Medulla oblongata (tissue), 1 donor: ENCODE results near the gene RYR1.
"Not testable (repeated sequence)": the region's sequence is repeated elsewhere in the genome, so short reads cannot be mapped to it uniquely, and the experiment has no call there.

Experiments used
- DNase-seq: peaks from one replicate; pipeline ENCODE4 v3.0.0-alpha.2; 2015; ENCODE audit errors: extremely low spot score

Gene RYR1

DNA sequence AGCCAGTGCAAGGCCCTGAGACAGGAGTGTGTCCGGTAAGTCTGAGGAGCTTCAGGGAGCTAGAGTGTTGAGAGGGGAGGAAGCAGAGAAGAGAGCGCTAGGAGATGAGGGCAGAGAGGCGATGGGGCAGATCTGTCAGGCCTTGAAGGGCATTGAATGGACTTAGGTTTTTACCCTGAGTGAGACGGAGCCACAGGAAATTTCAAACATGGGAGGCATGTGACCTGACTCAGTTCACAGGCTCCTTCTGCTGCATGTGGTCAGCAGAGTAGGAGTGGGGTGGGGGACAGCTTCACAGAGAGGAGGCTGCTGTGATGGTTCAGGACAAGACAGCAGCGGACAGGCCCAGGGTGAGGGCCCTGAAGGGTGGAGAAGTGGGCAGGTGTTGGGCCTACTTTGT is 33.1 kb upstream of the RYR1 start:
- DNase-seq, result no peak

DNA sequence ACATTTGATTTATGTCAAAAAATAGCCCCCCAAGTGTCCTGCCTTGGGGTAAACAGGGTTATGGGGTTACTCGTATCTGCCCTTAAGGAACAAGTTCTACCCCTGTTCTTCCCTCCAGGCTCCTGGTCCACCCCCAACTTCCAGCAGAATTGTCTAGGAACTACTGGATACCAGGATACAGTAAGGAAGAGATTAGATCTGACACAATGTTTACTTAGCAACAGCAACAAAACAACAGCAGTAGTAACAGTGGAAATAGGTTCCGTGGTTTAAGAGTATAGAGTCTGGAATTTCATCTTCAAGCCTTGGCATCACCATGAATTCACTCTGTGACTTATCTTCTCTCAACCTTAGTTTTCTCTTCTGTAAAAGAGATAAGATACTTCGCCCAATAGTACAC is 32.3 kb upstream of the RYR1 start:
- no peak for DNase-seq

DNA sequence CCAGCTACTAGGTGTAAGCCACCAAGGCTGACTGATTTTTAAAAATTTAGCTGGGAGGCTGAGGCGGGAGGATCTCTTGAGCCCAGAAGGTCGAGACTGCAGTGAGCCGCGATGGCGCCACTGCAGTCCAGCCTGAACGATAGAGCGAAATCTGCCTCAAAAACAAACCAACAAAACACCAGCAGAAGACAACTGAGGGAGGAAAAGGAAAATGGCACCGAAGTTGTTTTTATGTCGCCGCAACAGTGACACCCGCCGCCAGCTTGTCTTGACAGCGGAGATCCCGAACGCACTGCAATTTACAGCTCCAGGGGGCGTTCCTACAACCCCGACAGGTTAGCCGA is 30.9 kb upstream of the RYR1 start:
- no peak for DNase-seq

DNA sequence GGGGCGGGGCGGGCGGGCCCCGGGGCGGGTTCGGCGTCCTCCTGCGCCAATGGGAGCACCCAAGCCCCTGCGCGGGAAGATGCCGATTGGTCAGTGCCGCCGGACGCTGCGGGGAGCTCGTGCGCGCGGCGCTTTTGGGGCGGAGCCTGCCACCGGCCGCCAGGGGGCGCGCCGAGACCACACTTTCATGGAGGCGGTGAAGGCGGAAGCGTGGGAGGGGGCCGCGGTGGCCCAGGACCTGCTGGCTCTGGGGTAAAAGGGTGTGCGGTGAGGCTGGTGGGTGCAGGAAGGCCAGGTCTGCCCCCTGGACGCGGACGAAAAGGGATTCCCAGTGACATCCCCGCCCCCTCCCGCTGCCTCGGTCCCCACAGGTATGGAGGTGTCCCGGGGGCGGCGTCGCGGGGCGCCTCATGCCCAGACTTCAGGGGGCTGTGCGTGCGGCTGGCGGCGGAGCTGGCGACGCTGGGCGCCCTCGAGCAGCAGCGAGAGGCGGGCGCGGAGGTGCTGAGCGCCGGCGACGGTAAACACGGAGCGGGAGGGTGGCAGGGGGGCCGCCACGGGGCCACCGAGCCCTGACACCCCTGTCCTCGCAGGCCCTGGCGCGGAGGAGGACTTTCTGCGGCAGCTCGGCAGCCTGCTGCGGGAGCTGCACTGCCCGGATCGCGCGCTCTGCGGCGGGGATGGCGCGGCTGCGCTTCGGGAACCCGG is 30.4 kb upstream of the RYR1 start, which contains the start of gene FAM98C:
FAM98C (plus strand) TSS at position 127 of the 708 bp plus-strand sequence; CDS start at position 188, 61 bp downstream.
- peak; percentile 98 for DNase-seq

DNA sequence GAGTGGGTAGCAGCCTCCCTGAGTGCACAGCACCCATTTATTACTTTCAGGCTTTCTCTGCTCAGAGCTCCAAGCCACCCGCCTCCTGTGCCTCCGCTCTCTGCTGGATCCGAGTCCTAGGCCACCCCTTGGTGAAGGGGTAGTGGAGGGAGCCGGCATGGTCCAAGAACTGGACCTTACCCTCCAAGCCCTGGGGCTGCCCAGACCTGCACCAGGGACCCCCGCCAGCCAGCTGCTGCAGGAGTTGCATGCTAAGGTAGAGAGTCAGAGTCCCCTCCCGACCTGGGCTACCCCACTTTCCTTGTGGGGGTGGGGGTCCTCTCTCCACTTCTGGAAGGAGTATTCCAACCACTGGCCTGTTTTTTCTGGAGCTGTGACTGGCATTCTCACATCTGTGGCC is 28.6 kb upstream of the RYR1 start:
- DNase-seq, result no peak

DNA sequence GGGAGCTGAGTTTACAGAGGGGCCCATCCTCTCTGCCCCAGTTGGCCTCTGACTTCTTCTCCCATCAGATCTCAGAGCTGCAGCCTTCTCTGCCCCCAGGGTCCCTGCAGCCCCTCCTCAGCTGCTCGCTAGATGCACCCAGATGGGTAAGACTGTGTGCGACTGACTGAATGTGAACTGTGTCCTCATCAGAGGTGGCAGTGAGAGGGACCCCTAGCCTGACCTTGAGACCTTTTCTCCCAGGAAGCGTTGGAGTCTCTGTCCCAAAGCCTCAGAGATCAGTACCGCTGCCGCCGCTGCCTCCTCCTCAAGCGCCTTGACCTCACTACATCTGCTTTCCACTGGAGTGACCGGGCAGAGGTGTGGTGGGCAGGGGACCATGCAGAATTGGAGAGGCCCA is 28.2 kb upstream of the RYR1 start:
- DNase-seq, result no peak

DNA sequence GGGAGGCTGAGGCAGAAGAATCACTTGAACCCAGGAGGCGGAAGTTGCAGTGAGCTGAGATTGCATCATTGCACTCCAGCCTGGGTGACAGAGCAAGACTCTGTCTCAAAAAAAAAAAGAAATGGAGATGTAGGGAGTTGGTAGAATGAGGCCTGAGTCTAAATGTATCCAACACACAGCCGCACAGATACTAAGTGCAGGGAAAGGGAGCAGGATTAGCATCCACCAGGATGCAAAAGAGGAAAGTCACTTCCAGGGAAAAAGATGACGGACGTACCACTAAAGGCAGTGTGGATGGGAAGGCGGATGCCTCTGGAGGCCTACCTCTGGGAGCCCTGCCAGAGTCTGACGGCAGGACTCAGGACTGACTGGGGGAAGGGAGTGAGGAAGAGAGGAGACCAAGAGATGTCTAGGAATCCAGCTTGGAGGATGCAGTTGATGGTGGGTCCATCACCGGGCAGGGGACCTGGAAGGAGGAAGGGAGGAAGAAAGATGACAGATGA is 23.8 kb upstream of the RYR1 start:
- no peak for DNase-seq

DNA sequence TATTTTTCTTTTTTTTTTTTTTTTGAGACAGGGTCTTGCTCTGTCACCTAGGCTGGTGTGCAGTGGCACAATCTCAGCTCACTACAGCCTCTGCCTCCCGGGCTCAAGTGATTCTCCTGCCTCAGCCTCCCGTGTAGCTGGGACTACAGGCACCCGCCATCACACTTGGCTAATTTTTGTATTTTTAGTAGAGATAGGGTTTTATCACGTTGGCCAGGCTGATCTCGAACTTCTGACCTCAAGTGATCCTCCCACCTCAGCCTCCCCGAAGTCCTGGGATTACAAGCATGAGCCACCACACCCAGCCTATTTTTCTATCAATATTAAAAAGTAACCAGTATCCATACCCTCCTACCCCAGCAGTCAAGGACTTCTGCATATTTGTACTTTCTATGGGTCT is 23.1 kb upstream of the RYR1 start:
- not testable (repeated sequence) for DNase-seq

DNA sequence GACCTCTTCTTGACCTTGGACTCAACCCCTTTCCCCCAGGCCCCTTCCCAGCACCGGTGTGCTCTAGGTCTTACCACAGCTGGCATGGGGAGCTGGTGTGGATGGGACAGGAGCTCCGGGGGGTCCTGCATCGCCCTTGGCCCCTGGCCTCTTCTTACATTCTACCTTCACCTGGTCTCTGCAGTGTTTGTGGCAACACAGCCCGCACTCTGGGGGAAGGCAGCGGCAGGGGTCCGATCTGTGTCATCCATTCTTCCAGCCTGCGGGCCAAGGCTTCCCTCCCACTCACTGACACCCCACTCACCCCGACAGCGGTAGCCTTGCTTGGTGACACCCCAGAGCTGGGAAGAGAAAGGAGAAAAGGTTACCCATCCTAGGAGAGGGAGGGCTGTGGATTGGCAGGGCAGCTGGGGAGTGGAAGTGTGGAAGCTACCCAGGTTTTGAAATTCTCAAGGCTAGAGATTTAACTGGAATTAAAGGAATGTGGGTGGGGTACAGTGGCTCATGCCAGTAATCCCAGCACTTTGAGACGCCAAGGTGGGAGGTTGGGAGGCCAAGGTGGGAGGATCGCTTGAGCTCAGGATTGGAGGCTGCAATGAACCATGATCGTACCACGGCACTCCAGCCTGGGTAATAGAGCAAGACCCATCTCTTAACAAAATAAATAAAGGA is 22.3 kb upstream of the RYR1 start:
- DNase-seq, result no peak

DNA sequence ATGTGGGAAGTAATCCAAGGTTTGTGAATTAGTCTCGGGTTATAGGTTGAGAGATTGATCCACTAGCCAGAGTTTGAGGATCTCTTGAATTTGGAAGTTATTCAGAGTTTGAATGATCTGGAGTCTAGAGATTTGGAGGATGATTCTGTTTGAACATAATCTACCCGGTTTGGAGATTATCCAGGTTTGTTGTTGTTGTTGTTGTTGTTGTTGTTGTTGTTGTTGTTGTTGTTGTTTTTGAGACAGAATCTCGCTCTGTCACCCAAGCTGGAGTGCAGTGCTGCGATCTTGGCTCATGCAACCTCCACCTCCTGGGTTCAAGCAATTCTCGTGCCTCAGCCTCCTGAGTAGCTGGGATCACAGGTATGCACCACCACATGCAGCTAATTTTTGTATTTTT is 21.6 kb upstream of the RYR1 start:
- DNase-seq, result not testable (repeated sequence)

DNA sequence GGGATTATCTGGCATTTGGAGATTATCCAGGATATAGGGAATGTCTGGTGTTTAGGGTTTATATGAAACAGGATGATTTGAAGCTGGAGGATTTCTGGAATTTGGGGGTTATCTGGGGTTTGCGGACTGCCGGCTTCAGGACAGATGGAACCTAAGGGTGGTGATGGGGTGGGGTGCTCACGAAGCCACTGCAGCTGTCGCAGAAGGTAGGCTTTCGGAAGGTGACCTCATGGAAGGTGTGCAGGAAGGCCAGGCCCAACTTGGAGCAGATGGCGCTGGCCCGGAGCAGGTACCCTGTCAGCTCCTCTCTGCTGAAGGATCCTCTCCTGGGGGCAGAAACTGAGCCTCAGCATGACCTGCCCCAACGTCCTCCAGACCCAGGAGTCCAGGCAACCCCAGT is 21.0 kb upstream of the RYR1 start:
- DNase-seq, result no peak

DNA sequence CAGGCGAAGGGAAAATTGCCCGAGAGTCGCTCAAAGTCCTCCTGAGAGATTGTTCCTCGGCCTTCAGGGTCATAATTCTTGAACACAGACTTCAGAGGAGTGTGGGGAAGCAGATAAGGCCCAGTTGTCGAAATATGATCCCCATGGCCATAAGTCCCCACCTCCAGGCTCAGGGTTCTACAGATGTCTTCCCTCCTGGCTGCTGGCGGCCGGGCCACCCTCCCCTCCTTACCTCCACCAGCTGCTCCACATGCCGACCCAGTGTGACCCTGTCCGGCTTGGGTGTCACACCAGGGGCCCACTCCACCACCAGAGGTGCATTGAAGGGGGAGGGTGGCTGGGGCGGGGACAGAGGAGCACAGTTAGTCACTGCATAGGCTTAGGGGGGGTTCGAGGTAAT is 20.5 kb upstream of the RYR1 start:
- no peak for DNase-seq

DNA sequence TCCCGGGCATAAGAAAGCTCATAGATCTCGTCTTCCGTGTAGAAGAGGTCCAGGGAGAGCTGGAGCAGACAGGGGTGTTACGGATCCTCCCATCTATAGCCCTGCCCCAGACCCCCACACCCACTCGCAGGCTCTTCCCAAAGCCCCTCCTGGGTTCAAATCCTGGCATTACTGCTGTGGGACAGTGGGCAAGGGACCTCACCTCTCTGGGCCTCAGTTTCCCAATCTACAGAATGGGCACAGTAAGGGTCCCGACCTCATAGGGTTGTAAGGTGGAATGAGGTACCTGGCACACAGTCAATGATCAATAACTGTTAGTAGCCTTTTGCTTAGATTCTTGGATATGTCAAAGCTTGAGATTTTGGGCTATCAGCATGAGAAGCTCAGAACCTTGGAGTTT is 20.1 kb upstream of the RYR1 start:
- DNase-seq, result no peak

DNA sequence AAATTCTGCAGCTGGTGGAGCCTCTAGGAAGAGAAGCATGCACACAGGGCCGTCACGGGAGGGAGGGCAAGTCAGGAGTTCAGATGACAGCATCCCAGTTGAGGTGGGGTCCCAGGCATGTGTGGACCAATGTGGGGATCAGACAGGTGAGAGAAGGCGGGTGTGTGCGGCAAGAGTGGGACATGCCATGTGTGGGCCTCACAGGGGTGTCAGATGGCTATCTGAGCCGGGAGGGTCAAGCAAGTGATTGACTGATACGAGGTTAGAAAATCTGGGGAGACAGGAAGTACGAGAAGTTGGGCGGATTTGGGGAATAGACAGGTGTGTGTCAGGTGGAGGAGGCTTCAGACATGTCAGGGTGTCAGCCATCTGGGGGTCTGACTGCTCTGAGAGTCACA is 16.3 kb upstream of the RYR1 start:
- DNase-seq, result no peak

DNA sequence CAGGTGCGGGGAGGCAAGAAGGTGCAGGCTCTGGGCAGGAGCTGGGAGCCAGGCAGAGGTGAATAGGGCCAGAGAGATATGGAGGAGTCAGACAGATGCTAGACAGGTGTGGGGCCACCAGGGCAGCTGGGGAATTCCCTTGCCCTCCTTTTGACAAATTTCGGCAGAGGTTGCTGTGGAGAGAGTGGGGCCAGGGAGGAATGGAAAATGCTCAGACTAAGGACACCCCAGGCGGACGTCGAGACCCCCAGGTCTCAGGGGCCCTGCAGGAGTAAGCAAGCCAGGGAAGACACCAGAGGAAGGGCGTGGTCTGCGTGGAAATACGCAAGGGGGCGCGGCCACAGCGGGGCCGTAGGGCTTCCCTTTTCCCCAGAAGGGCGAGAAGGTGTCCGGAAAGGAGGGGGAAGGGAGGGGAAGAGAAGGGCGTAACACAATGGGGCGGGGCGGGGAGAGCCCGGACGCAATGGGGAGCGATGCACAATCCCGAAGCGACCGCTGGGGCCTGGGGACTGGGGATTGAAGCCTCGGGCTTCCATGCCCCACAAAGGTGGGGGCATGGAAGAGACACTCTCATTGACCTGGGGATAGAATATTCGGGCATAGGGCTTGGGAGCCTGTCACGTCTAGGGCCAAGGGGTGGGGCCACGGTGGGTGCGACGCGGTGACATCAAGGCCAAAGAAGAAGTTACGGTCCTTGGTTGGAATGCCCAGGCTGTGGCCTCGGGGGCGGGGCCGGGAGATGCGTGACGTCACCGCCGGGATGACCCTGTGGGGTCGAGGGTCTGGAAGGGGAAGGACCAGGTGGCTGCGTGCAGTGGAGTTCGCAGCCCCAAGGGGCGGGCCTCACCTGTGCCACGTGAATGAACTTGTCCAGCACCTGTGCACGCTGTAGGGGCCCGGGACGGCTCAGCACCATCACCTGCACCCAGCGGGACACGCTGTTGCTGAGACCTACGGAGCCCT is 15.7 kb upstream of the RYR1 start:
- peak; percentile 33 for DNase-seq

DNA sequence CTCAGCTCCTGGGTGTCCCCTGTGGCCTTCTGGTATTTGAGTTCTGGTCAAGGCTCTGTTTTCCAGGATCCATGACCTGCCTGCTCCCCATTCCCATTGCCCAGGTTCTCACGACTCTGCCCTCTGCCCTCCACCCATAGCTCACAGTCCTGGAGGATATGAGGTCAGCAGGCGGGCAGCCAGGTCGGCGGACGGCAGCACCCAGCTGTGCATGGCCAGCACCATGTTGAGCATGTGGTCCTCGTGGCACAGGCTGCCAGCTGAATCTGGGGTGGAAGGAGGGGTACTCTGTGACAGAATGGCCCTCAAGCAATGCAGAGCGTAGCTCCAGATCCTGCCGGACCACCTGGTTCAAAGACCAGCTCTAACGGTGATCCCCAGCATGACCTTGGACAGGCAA is 12.6 kb upstream of the RYR1 start:
- no peak for DNase-seq

DNA sequence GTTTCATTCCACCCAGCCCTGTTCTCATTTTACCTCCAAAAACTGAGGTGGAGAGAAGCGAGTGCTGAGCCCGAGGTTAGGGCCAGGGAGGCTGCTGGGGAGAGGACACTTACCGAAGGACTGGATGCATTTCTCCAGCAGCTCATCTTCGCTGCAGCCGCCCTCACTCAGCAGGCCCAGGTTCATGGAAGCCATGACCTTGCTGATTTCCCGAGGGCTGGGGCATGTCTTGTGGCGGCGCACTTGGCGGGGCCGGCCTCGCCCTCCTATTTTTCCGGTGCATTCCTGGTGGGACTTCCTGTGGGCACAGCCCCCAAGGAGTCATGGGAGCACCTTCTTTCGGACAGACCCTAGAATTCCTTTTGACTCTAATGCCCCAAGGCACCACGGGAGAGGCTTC is 11.6 kb upstream of the RYR1 start:
- DNase-seq, result no peak

DNA sequence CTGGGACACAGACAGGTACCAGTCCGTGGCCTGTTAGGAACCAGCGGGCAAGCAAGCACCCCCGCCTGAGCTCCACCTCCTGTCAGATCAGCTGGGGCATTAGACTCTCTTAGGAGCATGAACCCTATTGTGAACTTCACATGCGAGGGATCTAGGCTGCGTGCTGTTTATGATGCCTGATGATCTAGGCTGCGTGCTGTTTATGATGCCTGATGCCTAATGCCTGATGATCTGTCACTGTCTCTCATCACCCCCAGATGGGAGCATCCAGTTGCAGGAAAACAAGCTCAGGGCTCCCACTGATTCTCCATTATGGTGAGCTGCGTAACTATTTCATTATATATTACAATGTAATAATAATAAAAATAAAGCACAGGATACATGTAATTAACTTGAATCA is 11.1 kb upstream of the RYR1 start:
- DNase-seq, result no peak

DNA sequence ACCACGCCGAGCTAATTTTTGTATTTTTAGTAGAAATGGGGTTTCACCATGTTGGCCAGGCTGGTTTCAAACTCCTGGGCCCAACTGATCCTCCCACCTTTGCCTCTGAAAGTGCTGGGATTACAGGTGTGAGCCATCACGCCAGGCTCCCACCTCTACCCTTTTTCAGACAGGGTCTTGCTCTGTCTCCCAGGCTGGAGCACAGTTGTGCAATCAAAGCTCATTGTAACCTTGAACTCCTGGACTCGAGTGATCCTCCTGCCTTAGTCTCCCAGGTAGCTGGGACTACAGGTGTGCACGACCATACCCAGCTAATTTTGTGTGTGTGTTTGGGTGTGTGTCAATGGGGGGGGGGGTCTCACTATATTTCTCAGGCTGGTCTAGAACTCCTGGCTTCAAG is 9.2 kb upstream of the RYR1 start:
- no peak for DNase-seq

DNA sequence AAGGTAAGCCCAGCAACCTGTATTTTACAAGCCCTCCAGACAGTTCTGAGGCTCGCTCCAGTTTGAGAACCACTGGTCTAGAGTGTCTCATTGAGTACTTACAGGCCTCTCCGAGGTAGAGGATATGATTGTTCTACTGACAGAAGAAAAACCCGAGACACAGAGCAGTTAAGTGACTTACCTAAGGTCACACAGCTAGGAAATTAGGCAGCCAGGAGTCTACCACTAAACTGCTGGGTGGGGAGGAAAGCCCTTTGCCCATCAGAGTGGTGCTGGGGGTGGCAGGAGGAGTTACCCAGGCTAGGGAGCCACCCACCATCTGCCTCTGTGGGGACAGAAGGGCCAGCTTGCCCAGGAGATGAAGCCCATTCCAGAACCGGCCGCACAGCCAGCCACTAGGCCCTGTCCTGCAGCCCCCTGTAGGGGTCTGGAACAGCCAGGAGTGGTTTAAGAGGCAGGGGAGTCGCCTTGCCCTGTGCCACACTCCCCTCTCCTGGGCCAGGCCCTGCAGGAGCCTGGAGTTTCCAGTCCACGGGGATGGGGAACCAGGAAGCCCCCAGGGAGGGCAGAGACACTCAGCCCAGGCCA is 8.2 kb upstream of the RYR1 start:
- no peak for DNase-seq

DNA sequence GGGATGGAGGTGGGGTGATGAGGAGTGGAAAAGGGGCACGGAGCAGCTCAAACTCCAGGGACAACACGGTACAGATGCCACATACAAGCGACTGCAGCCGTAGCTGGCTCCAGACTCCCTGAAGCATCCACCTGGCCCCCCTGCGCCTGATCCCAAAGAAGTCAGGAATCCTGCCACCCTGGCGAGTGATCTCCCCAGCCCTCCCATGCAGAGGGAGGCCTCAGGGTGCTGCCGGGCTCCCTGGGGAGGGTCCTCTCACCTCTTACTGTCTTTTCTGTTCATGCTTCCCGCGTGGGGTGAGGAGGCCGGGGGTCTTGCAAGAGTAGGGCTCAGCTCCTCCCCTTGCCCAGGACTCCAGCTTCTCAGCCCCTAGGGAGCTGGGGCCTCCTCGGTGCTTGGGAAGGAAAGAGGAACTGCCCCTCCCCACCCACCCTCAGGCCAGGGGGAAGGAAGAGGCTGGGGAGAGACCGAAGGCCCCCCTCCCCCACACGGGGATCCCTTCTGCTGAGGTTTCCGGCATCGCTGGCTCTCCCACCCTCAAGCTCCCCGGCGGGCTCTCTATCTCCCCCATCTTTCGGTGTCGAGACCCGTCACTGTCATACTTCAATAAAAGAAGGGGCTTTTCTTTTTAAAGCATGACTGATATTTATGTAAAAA is 7.6 kb upstream of the RYR1 start, which contains the start of gene RASGRP4:
RASGRP4 (minus strand) TSS at position 410 of the 657 bp plus-strand sequence; CDS start at position 282, 128 bp downstream.
- peak; percentile 45 for DNase-seq
